SK-N-SH (cell line): ENCODE measurements around the gene MAMDC2. TPM values are rescaled to one million over a fixed set of nuclear protein-coding genes. Genes with fewer than 3 reads are reported as not detected.

Source experiments
- CTCF ChIA-PET: fragments of 300-600, 350-600 bp; formaldehyde crosslinking; extraction: SDS; loops from one replicate; lab custom pipeline; 2021; lab: Yijun Ruan, JAX
- POLR2A ChIA-PET: fragments of 350-600 bp; sonication (Branson Sonifier 250); formaldehyde crosslinking; extraction: SDS; loops from one replicate; lab custom pipeline; 2020; ENCODE audit warnings: antibody characterized with exemption, inconsistent platforms; lab: Yijun Ruan, JAX
- DNase-seq: peaks from one replicate; pipeline ENCODE4 v3.0.0; 2012
- H2AFZ ChIP-seq: fragments of 200-600 bp; sonication (generic); 2 replicates; pipeline ENCODE4 v1.8.1; 2016; ENCODE audit warnings: antibody characterized with exemption, mild to moderate bottlenecking, low read depth
- H3F3A ChIP-seq: fragments of 200-600 bp; sonication (generic); replicated peaks from 2 replicates; pipeline ENCODE3; 2016; ENCODE audit warnings: antibody characterized with exemption, mild to moderate bottlenecking; ENCODE audit not compliant: insufficient read depth
- H3K27ac ChIP-seq, 2 experiments: fragments of 200-500 bp in 1 of 2; fragments of 200-600 bp in 1 of 2; sonication (Bioruptor generic) in 1 of 2; sonication (generic), shearing (Covaris generic) in 1 of 2; 2 replicates each; pipeline versions ENCODE4 v1.5.1 to v1.6.1; 2014 to 2016; ENCODE audit warnings: low read depth in 2 of 2, inconsistent platforms in 1 of 2, low read length in 1 of 2, mild to moderate bottlenecking in 1 of 2, mixed read lengths in 1 of 2
- H3K27me3 ChIP-seq: fragments of 200-600 bp; sonication (generic), shearing (Covaris generic); 2 replicates; pipeline ENCODE4 v1.6.1; 2016; ENCODE audit warnings: mixed run types; ENCODE audit not compliant: insufficient read depth
- H3K36me3 ChIP-seq, 2 experiments: fragments of 200-500 bp in 1 of 2; fragments of 200-600 bp in 1 of 2; sonication (Bioruptor generic) in 1 of 2; sonication (generic) in 1 of 2; replicated peaks in 1 of 2; 2 replicates each; pipeline versions ENCODE3 to v1.5.1; 2014 to 2016; ENCODE audit warnings: low read length in 1 of 2, mild to moderate bottlenecking in 1 of 2; ENCODE audit not compliant: insufficient read depth in 2 of 2, control insufficient read depth in 1 of 2
- H3K4me1 ChIP-seq, 2 experiments: fragments of 200-500 bp in 1 of 2; fragments of 200-600 bp in 1 of 2; sonication (Bioruptor generic) in 1 of 2; sonication (generic), shearing (Covaris generic) in 1 of 2; 2 replicates each; pipeline versions ENCODE4 v1.5.1 to v1.6.1; 2014 to 2016; ENCODE audit warnings: low read depth in 1 of 2, low read length in 1 of 2, mixed run types in 1 of 2; ENCODE audit not compliant: insufficient read depth in 2 of 2, control insufficient read depth in 1 of 2
- H3K4me2 ChIP-seq: fragments of 200-600 bp; sonication (generic), shearing (Covaris generic); 2 replicates; pipeline ENCODE4 v1.6.1; 2017; ENCODE audit warnings: mixed run types
- H3K4me3 ChIP-seq, 2 experiments: fragments of 200-500 bp in 1 of 2; fragments of 200-600 bp in 1 of 2; sonication (Bioruptor generic) in 1 of 2; sonication (generic), shearing (Covaris generic) in 1 of 2; 2 replicates each; pipeline versions ENCODE4 v1.5.1 to v1.8.1; 2014 to 2016; ENCODE audit warnings: low read depth in 2 of 2, inconsistent platforms in 1 of 2, low read length in 1 of 2, mild to moderate bottlenecking in 1 of 2, mixed read lengths in 1 of 2, moderate library complexity in 1 of 2
- H3K79me2 ChIP-seq: fragments of 200-600 bp; sonication (generic); 2 replicates; pipeline ENCODE4 v1.8.1; 2017; ENCODE audit warnings: mild to moderate bottlenecking; ENCODE audit not compliant: insufficient read depth
- H3K9ac ChIP-seq: fragments of 200-600 bp; sonication (generic); 2 replicates; pipeline ENCODE4 v1.6.1; 2017; ENCODE audit warnings: mixed run types
- H3K9me2 ChIP-seq: fragments of 200-600 bp; sonication (generic); 2 replicates; pipeline ENCODE4 v1.6.1; 2017; ENCODE audit warnings: mixed run types
- H3K9me3 ChIP-seq: fragments of 200-600 bp; sonication (generic); 2 replicates; pipeline ENCODE4 v1.6.1; 2017; ENCODE audit warnings: mixed run types, mild to moderate bottlenecking, moderate library complexity
- H4K20me1 ChIP-seq: fragments of 200-600 bp; sonication (generic); 2 replicates; pipeline ENCODE4 v1.6.1; 2017; ENCODE audit warnings: mild to moderate bottlenecking, mixed run types; ENCODE audit not compliant: insufficient read depth
- CHD2 ChIP-seq: fragments of 150-350 bp; IDR thresholded peaks from 2 replicates; pipeline ENCODE4 v1.6.1; 2018; ENCODE audit warnings: low read length; ENCODE audit not compliant: partially characterized antibody
- CTCF ChIP-seq: fragments of 200-600 bp; sonication (generic); IDR thresholded peaks from 2 replicates; pipeline ENCODE4 v1.6.1; 2017; ENCODE audit warnings: antibody characterized with exemption, mild to moderate bottlenecking, moderate library complexity
- ELF1 ChIP-seq: IDR thresholded peaks from 2 replicates; pipeline ENCODE4 v1.4.0; 2012
- FOSL2 ChIP-seq: IDR thresholded peaks from 2 replicates; pipeline ENCODE4 v1.4.0; 2012; ENCODE audit warnings: low read depth, mild to moderate bottlenecking, moderate library complexity, borderline replicate concordance
- FOXM1 ChIP-seq: IDR thresholded peaks from 2 replicates; pipeline ENCODE4 v1.4.0; 2012; ENCODE audit warnings: low read depth, mild to moderate bottlenecking
- GATA2 ChIP-seq: sonication (generic); formaldehyde crosslinking; IDR thresholded peaks from 2 replicates; pipeline ENCODE4 v1.5.0; 2020; ENCODE audit warnings: mild to moderate bottlenecking, missing genetic modification reagents
- IRF3 ChIP-seq: fragments of 150-350 bp; IDR thresholded peaks from 2 replicates; pipeline ENCODE4 v1.6.1; 2016; ENCODE audit warnings: mild to moderate bottlenecking, low read depth, low read length
- MAX ChIP-seq: IDR thresholded peaks from 2 replicates; pipeline ENCODE4 v1.4.0; 2012; ENCODE audit warnings: low read depth
- NRF1 ChIP-seq: IDR thresholded peaks from 2 replicates; pipeline ENCODE4 v1.6.1; 2012; ENCODE audit warnings: low read depth, mild to moderate bottlenecking, low read length
- PBX3 ChIP-seq: IDR thresholded peaks from 2 replicates; pipeline ENCODE4; 2012
- POLR2AphosphoS5 ChIP-seq: IDR thresholded peaks from 2 replicates; pipeline ENCODE4 v1.6.1; 2012; ENCODE audit warnings: low read depth, low read length
- RFX5 ChIP-seq: IDR thresholded peaks from 2 replicates; pipeline ENCODE4 v1.6.1; 2012; ENCODE audit warnings: mild to moderate bottlenecking, improper control_type of control experiment, low read length
- TAF1 ChIP-seq: IDR thresholded peaks from 2 replicates; pipeline ENCODE4 v1.6.1; 2012; ENCODE audit warnings: low read depth, mild to moderate bottlenecking, low read length, moderate library complexity, borderline replicate concordance
- TCF12 ChIP-seq: IDR thresholded peaks from 2 replicates; pipeline ENCODE4 v1.4.0; 2012
- TEAD4 ChIP-seq: IDR thresholded peaks from 2 replicates; pipeline ENCODE4 v1.4.0; 2012; ENCODE audit warnings: mild to moderate bottlenecking, borderline replicate concordance; ENCODE audit not compliant: insufficient read depth
- USF1 ChIP-seq: IDR thresholded peaks from 2 replicates; pipeline ENCODE4 v1.4.0; 2012; ENCODE audit warnings: low read depth, borderline replicate concordance
- WGBS: methylation state at CpG from one replicate; pipeline ENCODE4 v1.1.6; 2017; ENCODE audit warnings: low lambda C conversion rate; 5-methylcytosine and 5-hydroxymethylcytosine counted together
- polyA plus RNA-seq, 3 experiments: library from polyadenylated mRNA; depleted of rRNA; stranded (reverse); fragments of >200 nt; gene quantifications; 2 replicates each; pipeline ENCODE4 v1.2.3, GENCODE V29; 2012
- TF ChIP-seq, protein P1 (sequence below): fragments of 150-350 bp; IDR thresholded peaks from 2 replicates; pipeline ENCODE4 v1.6.1; 2017; ENCODE audit warnings: antibody characterized with exemption, low read length, low read depth, borderline replicate concordance

MAMDC2 gene
- polyA plus RNA-seq, 1 of the 3 experiments (the other 2 are of a cell fraction) = not detected

GRCh38 chr9:70256123-70256551 is 212.5 kb downstream of the MAMDC2 start:
- POLR2A ChIA-PET = no interaction called here
- Histone ChIP-seq H3K27me3 (no peaks in the 10 kb centered on the region), H2AFZ (peak overlapping the region; percentile 88)
- DNase-seq = no peak
- TF ChIP-seq POLR2AphosphoS5 = 0 out of 2 replicates have a peak, but pooled peaks have one; percentile 10
- TF ChIP-seq FOSL2 = peak; percentile 25; the same call in 1 of the 2 replicates
- TF ChIP-seq, protein P1, sequence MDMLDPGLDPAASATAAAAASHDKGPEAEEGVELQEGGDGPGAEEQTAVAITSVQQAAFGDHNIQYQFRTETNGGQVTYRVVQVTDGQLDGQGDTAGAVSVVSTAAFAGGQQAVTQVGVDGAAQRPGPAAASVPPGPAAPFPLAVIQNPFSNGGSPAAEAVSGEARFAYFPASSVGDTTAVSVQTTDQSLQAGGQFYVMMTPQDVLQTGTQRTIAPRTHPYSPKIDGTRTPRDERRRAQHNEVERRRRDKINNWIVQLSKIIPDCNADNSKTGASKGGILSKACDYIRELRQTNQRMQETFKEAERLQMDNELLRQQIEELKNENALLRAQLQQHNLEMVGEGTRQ = no peak
- peak; percentile 33; the same call in 1 of the 2 replicates for TF ChIP-seq TAF1
- TF ChIP-seq TCF12 = peak; percentile 37; the same call in 1 of the 2 replicates
- no peak for TF ChIP-seq RFX5
- TF ChIP-seq TEAD4 = no peak
- no peak for TF ChIP-seq CTCF
- peak; percentile 56 for TF ChIP-seq ELF1
- TF ChIP-seq, all 33 proteins: peak for 5
- Histone ChIP-seq H3K79me2 (peaks cover 43% of the 10 kb centered on the region), H3K36me3 (peaks cover under 1 to 13% of the 10 kb centered on the region in 2 experiments), H3K27ac (peak overlapping the region; percentile 43 to 95; a peak in 3 of 4 replicates), H3K4me2 (peak overlapping the region; percentile 92), H3F3A (peaks cover 8% of the 10 kb centered on the region), H3K4me1 (peaks cover 18 to 20% of the 10 kb centered on the region in 2 experiments), H3K9ac (peak overlapping the region; percentile 73), H3K9me2 (no peaks in the 10 kb centered on the region), H4K20me1 (peaks cover 11% of the 10 kb centered on the region), H3K4me3 (peak overlapping the region; percentile 14 to 46; a peak in 3 of 4 replicates), H3K9me3 (no peaks in the 10 kb centered on the region)
- CTCF ChIA-PET = interaction anchor here (1.1 to 1.4 kb wide), 3 partner anchors 12 to 27 kb away, joined by 3 to 6 read pairs (median 3); no protein-coding TSS in a partner anchor
- WGBS = 37% methylated on average over 7 of the region's 7 CpGs

DNA sequence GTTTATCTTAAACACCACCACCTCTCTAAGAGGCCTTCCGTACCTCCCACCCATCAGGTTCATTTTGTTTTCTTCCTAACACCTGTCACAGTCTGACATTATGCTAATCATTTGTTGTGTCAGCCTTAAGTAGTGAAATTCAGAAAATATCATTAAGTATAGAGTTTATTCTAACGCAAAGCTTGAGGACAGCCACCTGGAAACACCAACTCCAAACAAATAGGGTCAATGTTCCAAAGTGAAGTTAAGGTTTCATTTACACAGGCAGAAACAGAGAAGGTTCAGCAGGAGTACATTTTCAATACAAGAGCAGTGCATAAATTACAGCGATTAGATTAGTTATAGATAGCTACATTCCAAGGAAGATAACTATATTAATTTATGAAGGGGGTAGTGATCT is 213.9 kb downstream of the MAMDC2 start:
- Histone ChIP-seq H3K9me2 (no peaks in the 10 kb centered on the region), H3K79me2 (peaks cover 57% of the 10 kb centered on the region), H4K20me1 (peaks cover 24% of the 10 kb centered on the region), H3K4me2 (peak overlapping the region; percentile 92), H3K27ac (peak overlapping the region in 1 of 2 experiments; percentile 95; a peak in 3 of 4 replicates), H3F3A (peaks cover 8% of the 10 kb centered on the region), H3K4me1 (peaks cover 18 to 21% of the 10 kb centered on the region in 2 experiments), H3K27me3 (no peaks in the 10 kb centered on the region), H2AFZ (peak overlapping the region; percentile 87; the same call in 1 of the 2 replicates), H3K9ac (peak overlapping the region; percentile 95; the same call in 1 of the 2 replicates), H3K4me3 (peak overlapping the region; percentile 19 to 88; a peak in 3 of 4 replicates), H3K36me3 (peaks cover 13 to 26% of the 10 kb centered on the region in 2 experiments), H3K9me3 (no peaks in the 10 kb centered on the region)
- no peak for TF ChIP-seq IRF3
- TF ChIP-seq RFX5 = no peak
- no peak for TF ChIP-seq TEAD4
- no peak for TF ChIP-seq TCF12
- TF ChIP-seq CHD2 = no peak
- no peak for TF ChIP-seq NRF1
- TF ChIP-seq GATA2 = no peak
- TF ChIP-seq, protein P1 = no peak
- no peak for TF ChIP-seq FOXM1
- no peak for TF ChIP-seq ELF1
- TF ChIP-seq USF1 = no peak
- TF ChIP-seq MAX = no peak
- no peak for TF ChIP-seq PBX3
- ChIA-PET POLR2A (interaction anchor here (0.5 kb wide), 1 partner anchor 440 kb away, joined by 3 read pairs; no protein-coding TSS in a partner anchor), CTCF (interaction anchor here (1.1 to 1.4 kb wide), 4 partner anchors 10 to 147 kb away, joined by 3 to 5 read pairs (median 4); no protein-coding TSS in a partner anchor)
- WGBS = 71% methylated on average over 3 of the region's 3 CpGs
- DNase-seq = no peak
